H1 (cell line): ENCODE results near the gene ARHGAP23. TPM values are rescaled to one million over a fixed set of nuclear protein-coding genes. Genes with fewer than 3 reads are reported as not detected.

Experiments used
- CBX8 ChIP-seq: fragments of 300-800, 300-1000 bp; sonication (generic); IDR thresholded peaks from 2 replicates; pipeline ENCODE4 v1.7.1; 2016; ENCODE audit warnings: low read depth, low read length, borderline replicate concordance
- TAF7 ChIP-seq: optimal IDR thresholded peaks from 2 replicates; pipeline ENCODE3; 2011; ENCODE audit warnings: low read depth, mild to moderate bottlenecking, inconsistent platforms, low read length, moderate library complexity, borderline replicate concordance
- TCF12 ChIP-seq: IDR thresholded peaks from 2 replicates; pipeline ENCODE4 v1.6.1; 2011; ENCODE audit warnings: low read depth, mild to moderate bottlenecking, low read length
- TEAD4 ChIP-seq: IDR thresholded peaks from 2 replicates; pipeline ENCODE4 v1.6.1; 2012; ENCODE audit warnings: low read depth, low read length, inconsistent platforms, mixed read lengths
- polyA plus RNA-seq, 7 experiments: library from polyadenylated mRNA; depleted of rRNA in 3 of 7; stranded (reverse) in 5 of 7; unstranded in 2 of 7; fragments of >200 nt in 5 of 7; fragments of 200-250 nt in 2 of 7; gene quantifications; 1 replicate in 5 of 7; 2 replicates in 1 of 7; 4 replicates in 1 of 7; pipeline versions ENCODE4 v1.2.1 to v1.2.3, GENCODE V29; 2011 to 2013; ENCODE audit warnings: missing spikeins in 2 of 7, mixed read lengths in 2 of 7
- total RNA-seq: library from RNA; stranded (reverse); fragmentation: NEBNext Ultra II Directional; extraction: Animal tissue kit (Norgen Biotek cat#: 25700); gene quantifications from 2 replicates; pipeline ENCODE4 v1.2.1, GENCODE V29; 2021
- TF ChIP-seq, protein P1 (sequence below): IDR thresholded peaks from 2 replicates; pipeline ENCODE4 v1.6.1; 2011; ENCODE audit warnings: low read length, improper control_type of control experiment

Gene ARHGAP23
- total and polyA plus RNA-seq, 2 of the 8 experiments (the other 6 are each of a cell fraction or from before 2014, with no cell fraction given): 16.3 to 107 TPM

DNA sequence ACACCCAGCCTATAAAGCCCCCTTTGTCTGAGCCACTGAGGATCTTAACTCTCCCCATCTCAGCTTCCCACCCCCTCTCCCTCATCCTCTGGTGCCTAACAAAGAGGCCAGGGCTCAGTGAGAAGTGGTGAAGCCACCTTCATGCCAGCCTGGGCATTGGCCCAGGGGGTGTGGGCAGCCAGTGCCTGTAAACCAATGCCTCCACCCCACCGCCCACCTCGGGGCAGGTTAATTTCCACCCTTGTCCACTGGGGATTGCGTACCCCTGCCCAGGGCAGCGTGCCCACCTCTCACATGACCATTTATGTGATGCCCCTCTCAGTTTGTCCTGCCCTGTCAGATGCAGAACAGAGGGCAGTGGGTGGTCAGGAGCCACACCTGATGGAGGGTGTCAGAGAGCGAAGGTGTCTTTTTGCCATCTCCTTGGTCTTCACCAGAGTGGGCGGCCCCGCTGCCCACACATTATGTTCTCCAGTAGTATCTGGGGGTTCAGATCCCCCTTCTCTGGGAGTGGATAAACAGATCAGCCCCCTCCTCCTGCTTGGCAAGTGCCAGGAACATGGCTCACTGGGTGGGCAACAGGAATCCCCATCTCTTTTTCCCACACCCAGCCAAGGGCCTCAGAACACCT lies 10.1 kb upstream of the ARHGAP23 start (continued):
- TF ChIP-seq TCF12: no peak
- no peak for TF ChIP-seq TAF7
- TF ChIP-seq, protein P1, sequence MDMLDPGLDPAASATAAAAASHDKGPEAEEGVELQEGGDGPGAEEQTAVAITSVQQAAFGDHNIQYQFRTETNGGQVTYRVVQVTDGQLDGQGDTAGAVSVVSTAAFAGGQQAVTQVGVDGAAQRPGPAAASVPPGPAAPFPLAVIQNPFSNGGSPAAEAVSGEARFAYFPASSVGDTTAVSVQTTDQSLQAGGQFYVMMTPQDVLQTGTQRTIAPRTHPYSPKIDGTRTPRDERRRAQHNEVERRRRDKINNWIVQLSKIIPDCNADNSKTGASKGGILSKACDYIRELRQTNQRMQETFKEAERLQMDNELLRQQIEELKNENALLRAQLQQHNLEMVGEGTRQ: no peak
- TF ChIP-seq TEAD4: no peak
- no peak for TF ChIP-seq CBX8
